Tibial nerve (tissue), 4 donors: ENCODE measurements around the gene ATP13A5. TPM values are rescaled to one million over a fixed set of nuclear protein-coding genes. Genes with fewer than 3 reads are reported as not detected.

Source experiments
- DNase-seq, 2 donors: peaks; one replicate each; pipeline ENCODE4 v3.0.0-alpha.2; 2019; ENCODE audit warnings: low spot score in 2 of 2
- H3K27ac ChIP-seq, 4 donors: fragments of 200-600 bp; sonication (generic) in 3 of 4; one replicate each; pipeline ENCODE4 v1.5.1; 2017 to 2019; ENCODE audit warnings: mild to moderate bottlenecking in 1 of 4
- H3K27me3 ChIP-seq, 2 donors: fragments of 200-600 bp; sonication (generic) in 1 of 2; one replicate each; pipeline versions ENCODE4 v1.5.1 to v1.6.0; 2017 to 2019
- H3K36me3 ChIP-seq, 3 donors: fragments of 200-600 bp; sonication (generic); one replicate each; pipeline ENCODE4 v1.5.1; 2018 to 2019
- H3K4me1 ChIP-seq, 4 donors: fragments of 200-600 bp; sonication (generic) in 3 of 4; one replicate each; pipeline ENCODE4 v1.5.1; 2017 to 2019
- H3K4me3 ChIP-seq, 4 donors: fragments of 200-600 bp; sonication (generic) in 3 of 4; one replicate each; pipeline ENCODE4 v1.5.1; 2017 to 2019; ENCODE audit warnings: mild to moderate bottlenecking in 1 of 4, moderate library complexity in 1 of 4
- H3K9me3 ChIP-seq, 4 donors: fragments of 200-600 bp; sonication (generic) in 3 of 4; one replicate each; pipeline ENCODE4 v1.5.1; 2017 to 2019
- CTCF ChIP-seq, 5 experiments: fragments of 200-600 bp in 3 of 5; fragments of 450-650 bp in 2 of 5; sonication (generic) in 3 of 5; IDR thresholded peaks; one replicate each; pipeline ENCODE4 v1.5.1; 2016 to 2019; ENCODE audit warnings: antibody characterized with exemption in 5 of 5, mild to moderate bottlenecking in 3 of 5, moderate library complexity in 2 of 5
- EP300 ChIP-seq, 2 donors: sonication (generic); formaldehyde crosslinking; IDR thresholded peaks; one replicate each; pipeline ENCODE4 v1.6.1; 2017; ENCODE audit warnings: antibody characterized with exemption in 2 of 2, mild to moderate bottlenecking in 1 of 2
- POLR2A ChIP-seq, 2 donors: fragments of 450-650 bp; IDR thresholded peaks; one replicate each; pipeline ENCODE4 v1.6.1; 2017; ENCODE audit warnings: antibody characterized with exemption in 2 of 2, mild to moderate bottlenecking in 2 of 2, moderate library complexity in 2 of 2
- WGBS, 2 donors: methylation state at CpG; one replicate each; pipeline ENCODE4 v1.1.5; 2018; 5-methylcytosine and 5-hydroxymethylcytosine counted together
- total RNA-seq, 4 donors: library from RNA; depleted of rRNA; stranded (reverse); fragments of >200 nt; gene quantifications; one replicate each; pipeline ENCODE4 v1.1.0, GENCODE V29; 2016

ATP13A5 gene
- total RNA-seq, 4 donors from 2014 or later = under 0.01 TPM; not detected in 3

GRCh38 chr3:193297421-193297820 lies 81.1 kb downstream of the ATP13A5 start:
- DNase-seq = no peak
- Histone ChIP-seq H3K4me1 (no peaks in the 10 kb centered on the region), H3K27me3 (no peaks in the 10 kb centered on the region), H3K4me3 (no peak overlapping the region), H3K9me3 (peaks cover 0 to 5% (median 0%) of the 10 kb centered on the region in 4 donors), H3K36me3 (no peaks in the 10 kb centered on the region), H3K27ac (no peak overlapping the region)
- no peak for TF ChIP-seq POLR2A (IDR thresholded peaks at IDR 0.05)
- WGBS, 2 donors = 84 to 85% methylated on average over 5 of the region's 5 CpGs

GRCh38 chr3:193295985-193296384 lies 82.6 kb downstream of the ATP13A5 start:
- Histone ChIP-seq H3K27ac (no peak overlapping the region), H3K4me3 (no peak overlapping the region), H3K27me3 (no peaks in the 10 kb centered on the region), H3K36me3 (no peaks in the 10 kb centered on the region), H3K4me1 (no peaks in the 10 kb centered on the region), H3K9me3 (peaks cover 0 to 5% (median 0%) of the 10 kb centered on the region in 4 donors)
- WGBS, 2 donors = 82 to 90% methylated on average over 2 of the region's 2 CpGs
- no peak for TF ChIP-seq POLR2A (IDR thresholded peaks at IDR 0.05)
- DNase-seq = no peak

- H3K36me3 ChIP-seq = no peaks in the 10 kb centered on the region
- TF ChIP-seq EP300 (IDR thresholded peaks at IDR 0.05) (no peak), CTCF (IDR thresholded peaks at IDR 0.05) (no peak), POLR2A (IDR thresholded peaks at IDR 0.05) (no peak)
- peaks cover 0 to 5% (median 0%) of the 10 kb centered on the region in 4 donors for H3K9me3 ChIP-seq
- WGBS, 2 donors = 66 to 76% methylated on average over 3 of the region's 3 CpGs
- H3K4me3 ChIP-seq = no peak overlapping the region
- H3K4me1 ChIP-seq = no peaks in the 10 kb centered on the region
- no peaks in the 10 kb centered on the region for H3K27me3 ChIP-seq
- no peak overlapping the region for H3K27ac ChIP-seq
- no peak for DNase-seq
Observed at GRCh38 chr3:193292386-193292785, 86.2 kb downstream of the ATP13A5 start.

GRCh38 chr3:193271101-193271840 lies 107.3 kb downstream of the ATP13A5 start:
- WGBS, 2 donors = 76 to 81% methylated on average over 3 of the region's 3 CpGs
- Histone ChIP-seq H3K4me1 (no peaks in the 10 kb centered on the region), H3K27ac (no peak overlapping the region), H3K27me3 (no peaks in the 10 kb centered on the region), H3K9me3 (no peaks in the 10 kb centered on the region), H3K4me3 (no peak overlapping the region), H3K36me3 (no peaks in the 10 kb centered on the region)
- TF ChIP-seq EP300 (IDR thresholded peaks at IDR 0.05) (no peak), CTCF (IDR thresholded peaks at IDR 0.05) (no peak), POLR2A (IDR thresholded peaks at IDR 0.05) (no peak)
- DNase-seq = no peak

- DNase-seq = no peak
- Histone ChIP-seq H3K27ac (no peak overlapping the region), H3K36me3 (no peaks in the 10 kb centered on the region), H3K4me3 (no peak overlapping the region), H3K4me1 (no peaks in the 10 kb centered on the region), H3K27me3 (no peaks in the 10 kb centered on the region), H3K9me3 (no peaks in the 10 kb centered on the region)
- WGBS, 2 donors = 63 to 69% methylated on average over 3 of the region's 3 CpGs
- TF ChIP-seq POLR2A (IDR thresholded peaks at IDR 0.05) (no peak), CTCF (IDR thresholded peaks at IDR 0.05) (no peak), EP300 (IDR thresholded peaks at IDR 0.05) (no peak)
Observed at GRCh38 chr3:193270451-193270850, 108.1 kb downstream of the ATP13A5 start.

- DNase-seq = peak in 1 of 2 donors; percentile 13
- TF ChIP-seq POLR2A (IDR thresholded peaks at IDR 0.05) (no peak), EP300 (IDR thresholded peaks at IDR 0.05) (no peak), CTCF (IDR thresholded peaks at IDR 0.05) (no peak)
- H3K27ac ChIP-seq = no peak overlapping the region
- no peaks in the 10 kb centered on the region for H3K4me1 ChIP-seq
- H3K9me3 ChIP-seq = no peaks in the 10 kb centered on the region
- H3K4me3 ChIP-seq = no peak overlapping the region
- no peaks in the 10 kb centered on the region for H3K36me3 ChIP-seq
- WGBS, 2 donors = 32% methylated on average over 3 of the region's 3 CpGs
- no peaks in the 10 kb centered on the region for H3K27me3 ChIP-seq
Observed at GRCh38 chr3:193269343-193270028, 109.1 kb downstream of the ATP13A5 start.
